Osteocyte (in vitro differentiated cells): Measurements from ENCODE around the gene ATP9A. TPM values are rescaled to one million over a fixed set of nuclear protein-coding genes. Genes with fewer than 3 reads are reported as not detected.
"Not testable (repeated sequence)": the region's sequence is repeated elsewhere in the genome, so short reads cannot be mapped to it uniquely, and the experiment has no call there.

Source experiments
- DNase-seq: peaks from one replicate; pipeline ENCODE4 v3.0.0; 2021; ENCODE audit warnings: mixed read lengths; ENCODE audit not compliant: unreplicated experiment; ENCODE audit errors: extremely low spot score
- H3K27ac Mint-ChIP-seq: one replicate; pipeline ENCODE4 v1.8.0; 2021; ENCODE audit warnings: mild to moderate bottlenecking, mixed read lengths; ENCODE audit not compliant: unreplicated experiment
- H3K27me3 Mint-ChIP-seq: one replicate; pipeline ENCODE4 v1.8.0; 2021; ENCODE audit warnings: mixed read lengths; ENCODE audit not compliant: unreplicated experiment
- H3K36me3 Mint-ChIP-seq: one replicate; pipeline ENCODE4 v1.8.0; 2021; ENCODE audit warnings: mixed read lengths; ENCODE audit not compliant: unreplicated experiment
- H3K4me1 Mint-ChIP-seq: one replicate; pipeline ENCODE4 v1.8.0; 2021; ENCODE audit warnings: mixed read lengths; ENCODE audit not compliant: unreplicated experiment
- H3K4me3 Mint-ChIP-seq: one replicate; pipeline ENCODE4 v1.8.0; 2021; ENCODE audit warnings: mild to moderate bottlenecking, moderate library complexity, mixed read lengths; ENCODE audit not compliant: unreplicated experiment
- H3K9me3 Mint-ChIP-seq: one replicate; pipeline ENCODE4 v1.8.0; 2021; ENCODE audit warnings: mixed read lengths; ENCODE audit not compliant: unreplicated experiment
- CTCF ChIP-seq: fragments of 200-600 bp; sonication (generic); IDR thresholded peaks from 2 replicates; pipeline ENCODE4 v1.5.0; 2021; ENCODE audit warnings: antibody characterized with exemption, mild to moderate bottlenecking, moderate library complexity
- total RNA-seq: library from RNA; stranded (reverse); gene quantifications from 2 replicates; pipeline ENCODE4 v1.2.1, GENCODE V29; 2021

Gene ATP9A
- total RNA-seq, 1 donor from 2014 or later = 58.4 TPM

- Mint-ChIP-seq H3K4me3 (no peak overlapping the region), H3K27me3 (no peaks in the 10 kb centered on the region), H3K4me1 (peaks cover 50% of the 10 kb centered on the region), H3K36me3 (no peaks in the 10 kb centered on the region), H3K27ac (peak overlapping the region; percentile 61), H3K9me3 (no peaks in the 10 kb centered on the region)
- TF ChIP-seq CTCF = no peak
- DNase-seq = no peak
Measured at GRCh38 chr20:51749674-51750036, 18.5 kb downstream of the ATP9A start.

GRCh38 chr20:51747182-51747911, 20.8 kb downstream of the ATP9A start:
- peak overlapping the region; percentile 1 for H3K27ac Mint-ChIP-seq
- no peaks in the 10 kb centered on the region for H3K27me3 Mint-ChIP-seq
- no peak overlapping the region for H3K4me3 Mint-ChIP-seq
- H3K4me1 Mint-ChIP-seq = peaks cover 57% of the 10 kb centered on the region
- no peaks in the 10 kb centered on the region for H3K36me3 Mint-ChIP-seq
- TF ChIP-seq CTCF = no peak
- DNase-seq = no peak
- H3K9me3 Mint-ChIP-seq = no peaks in the 10 kb centered on the region

- Mint-ChIP-seq H3K4me3 (no peak overlapping the region), H3K4me1 (peaks cover 54% of the 10 kb centered on the region), H3K27me3 (no peaks in the 10 kb centered on the region), H3K27ac (no peak overlapping the region), H3K36me3 (no peaks in the 10 kb centered on the region), H3K9me3 (no peaks in the 10 kb centered on the region)
- DNase-seq = no peak
- no peak for TF ChIP-seq CTCF
Measured at GRCh38 chr20:51745804-51746203, 22.4 kb downstream of the ATP9A start.

- no peak for TF ChIP-seq CTCF
- no peak overlapping the region for H3K4me3 Mint-ChIP-seq
- no peaks in the 10 kb centered on the region for H3K36me3 Mint-ChIP-seq
- no peaks in the 10 kb centered on the region for H3K27me3 Mint-ChIP-seq
- H3K4me1 Mint-ChIP-seq = peaks cover 38% of the 10 kb centered on the region
- DNase-seq = no peak
- no peak overlapping the region for H3K27ac Mint-ChIP-seq
- no peaks in the 10 kb centered on the region for H3K9me3 Mint-ChIP-seq
Measured at GRCh38 chr20:51740838-51741237, 27.4 kb downstream of the ATP9A start.

GRCh38 chr20:51740308-51740707, 27.9 kb downstream of the ATP9A start:
- H3K27ac Mint-ChIP-seq, H3K9me3 Mint-ChIP-seq, H3K4me3 Mint-ChIP-seq, H3K36me3 Mint-ChIP-seq, DNase-seq, H3K27me3 Mint-ChIP-seq: not testable (repeated sequence)
- H3K4me1 Mint-ChIP-seq = peaks cover 41% of the 10 kb centered on the region
